SJCRH30 (cell line): Measurements from ENCODE around the gene HEY2. TPM values are rescaled to one million over a fixed set of nuclear protein-coding genes. Genes with fewer than 3 reads are reported as not detected.
A peak's percentile ranks its signal among the peaks of the same experiment; 100 is the strongest.
"Not testable (repeated sequence)": the region's sequence is repeated elsewhere in the genome, so short reads cannot be mapped to it uniquely, and the experiment has no call there.

Experiments
- DNase-seq, 2 experiments: peaks; one replicate each; pipeline ENCODE4 v3.0.0-alpha.2; 2015 to 2020
- H3K27ac ChIP-seq: fragments of 250-450 bp; sonication (Bioruptor Pico); 2 replicates; pipeline ENCODE4 v1.5.1; 2020; ENCODE audit warnings: mild to moderate bottlenecking, moderate library complexity
- H3K27me3 ChIP-seq: fragments of 250-450 bp; sonication (Bioruptor Pico); 2 replicates; pipeline ENCODE4 v1.5.1; 2020; ENCODE audit warnings: mild to moderate bottlenecking, moderate library complexity
- H3K36me3 ChIP-seq: fragments of 250-450 bp; sonication (Bioruptor Pico); 2 replicates; pipeline ENCODE4 v1.5.1; 2020; ENCODE audit warnings: mild to moderate bottlenecking, moderate library complexity
- H3K4me1 ChIP-seq: fragments of 250-450 bp; sonication (Bioruptor Pico); 2 replicates; pipeline ENCODE4 v1.5.1; 2020; ENCODE audit warnings: mild to moderate bottlenecking, moderate library complexity
- H3K4me3 ChIP-seq: fragments of 250-450 bp; sonication (Bioruptor Pico); 2 replicates; pipeline ENCODE4 v1.5.1; 2020; ENCODE audit warnings: mild to moderate bottlenecking, moderate library complexity
- H3K9me3 ChIP-seq: fragments of 250-450 bp; sonication (Bioruptor Pico); replicated peaks from 2 replicates; pipeline ENCODE4 v1.5.1; 2020; ENCODE audit warnings: mild to moderate bottlenecking, moderate library complexity
- total RNA-seq: library from RNA; depleted of rRNA; stranded (reverse); fragments of >200 nt; shearing (Covaris generic); gene quantifications from 2 replicates; pipeline ENCODE4 v1.2.3, GENCODE V29; 2014

HEY2 gene
- total RNA-seq, 1 experiment from 2014 or later, result 0.22 TPM

DNA sequence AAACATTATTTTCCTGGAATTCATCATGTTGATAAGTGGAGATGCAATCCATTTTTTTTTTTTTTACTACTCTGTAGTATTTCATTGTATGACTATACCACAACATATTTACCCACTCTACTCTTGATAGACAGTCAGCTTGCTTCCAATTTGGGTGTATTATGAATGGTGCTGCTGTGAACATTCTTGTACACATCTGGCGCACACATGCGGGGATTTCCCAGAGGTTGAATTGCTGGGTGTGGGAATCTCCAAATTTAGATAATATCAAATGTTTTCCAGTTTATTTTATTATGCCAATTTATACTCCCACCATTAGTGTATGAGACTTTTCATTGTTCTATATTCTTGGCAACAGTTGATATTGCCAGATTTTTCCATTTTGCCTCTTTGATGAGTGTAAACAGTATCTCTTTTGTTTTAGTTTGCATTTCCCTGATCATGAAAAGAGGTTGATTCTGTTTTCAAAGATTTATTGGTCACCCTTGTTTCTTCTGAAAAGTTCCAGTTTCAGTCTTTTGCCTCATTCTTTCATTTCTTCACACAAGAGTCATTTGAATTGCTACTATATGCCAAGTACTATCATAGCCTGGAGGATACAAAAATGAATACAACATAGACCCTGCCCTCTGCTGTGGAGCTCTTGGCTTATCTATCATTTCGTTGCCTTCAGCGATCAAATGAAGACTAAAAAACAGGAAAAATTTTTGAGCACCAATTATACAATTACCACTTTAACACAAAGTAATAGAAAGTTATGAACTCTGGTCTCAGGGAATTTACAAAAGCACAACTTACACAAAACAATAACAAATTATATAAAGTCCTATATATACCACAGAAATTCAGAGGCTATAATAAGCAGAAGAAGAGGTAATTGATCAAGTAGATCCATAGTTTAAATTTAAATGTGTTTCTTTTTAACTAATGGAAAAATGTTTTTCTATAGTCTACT lies 24.2 kb downstream of the HEY2 start:
- no peak overlapping the region for H3K27ac ChIP-seq
- no peaks in the 10 kb centered on the region for H3K9me3 ChIP-seq
- no peaks in the 10 kb centered on the region for H3K4me1 ChIP-seq
- H3K36me3 ChIP-seq, result no peaks in the 10 kb centered on the region
- H3K4me3 ChIP-seq, result no peak overlapping the region
- no peaks in the 10 kb centered on the region for H3K27me3 ChIP-seq
- no peak for DNase-seq

DNA sequence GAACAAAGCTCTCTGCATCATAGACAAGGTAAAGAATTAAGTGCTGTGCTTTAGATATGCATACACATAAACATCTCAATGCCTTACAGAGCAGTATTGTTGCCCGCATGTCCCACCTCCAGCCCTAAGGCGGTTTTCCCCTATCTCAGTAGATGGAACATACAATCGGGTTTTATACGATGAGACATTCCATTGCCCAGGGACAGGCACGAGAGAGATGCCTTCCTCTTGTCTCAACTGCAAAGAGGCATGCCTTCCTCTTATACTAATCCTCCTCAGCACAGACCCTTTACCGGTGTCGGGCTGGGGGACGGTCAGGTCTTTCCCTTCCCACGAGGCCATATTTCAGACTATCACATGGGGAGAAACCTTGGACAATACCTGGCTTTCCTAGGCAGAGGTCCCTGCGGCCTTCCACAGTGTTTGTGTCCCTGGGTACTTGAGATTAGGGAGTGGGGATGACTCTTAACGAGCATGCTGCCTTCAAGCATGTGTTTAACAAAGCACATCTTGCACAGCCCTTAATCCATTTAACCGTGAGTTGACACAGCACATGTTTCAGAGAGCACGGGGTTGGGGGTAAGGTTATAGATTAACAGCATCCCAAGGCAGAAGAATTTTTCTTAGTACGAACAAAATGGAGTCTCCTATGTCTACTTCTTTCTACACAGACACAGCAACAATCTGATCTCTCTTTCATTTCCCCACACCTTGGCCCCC lies 26.8 kb downstream of the HEY2 start:
- not testable (repeated sequence) for H3K27me3 ChIP-seq

GRCh38 chr6:125779924-125780539 lies 30.6 kb downstream of the HEY2 start:
- no peaks in the 10 kb centered on the region for H3K36me3 ChIP-seq
- no peaks in the 10 kb centered on the region for H3K27me3 ChIP-seq
- no peaks in the 10 kb centered on the region for H3K9me3 ChIP-seq
- DNase-seq, result peak; percentile 86 to 96
- H3K4me3 ChIP-seq, result peak overlapping the region; percentile 79
- H3K4me1 ChIP-seq, result 0 out of 2 replicates have a peak, but pooled peaks cover 5% of the 10 kb centered on the region
- H3K27ac ChIP-seq, result peak overlapping the region; percentile 62

More for the DNA sequence above, 26.8 kb downstream of the HEY2 start:
- not testable (repeated sequence) for H3K27ac ChIP-seq, DNase-seq, H3K36me3 ChIP-seq, H3K9me3 ChIP-seq, H3K4me1 ChIP-seq, H3K4me3 ChIP-seq

- Histone ChIP-seq H3K9me3 (no peaks in the 10 kb centered on the region), H3K4me1 (0 out of 2 replicates have a peak, but pooled peaks cover 5% of the 10 kb centered on the region), H3K27ac (peak overlapping the region; percentile 62), H3K27me3 (no peaks in the 10 kb centered on the region), H3K4me3 (peak overlapping the region; percentile 79), H3K36me3 (no peaks in the 10 kb centered on the region)
- DNase-seq, result peak; percentile 61 to 80
Observed at GRCh38 chr6:125780540-125781313, 31.3 kb downstream of the HEY2 start.

- Histone ChIP-seq H3K36me3 (no peaks in the 10 kb centered on the region), H3K27ac (peak overlapping the region; percentile 62), H3K4me3 (peak overlapping the region; percentile 79), H3K4me1 (0 out of 2 replicates have a peak, but pooled peaks cover 5% of the 10 kb centered on the region), H3K27me3 (no peaks in the 10 kb centered on the region), H3K9me3 (no peaks in the 10 kb centered on the region)
- DNase-seq, result no peak
Observed at GRCh38 chr6:125781314-125781868, 32.0 kb downstream of the HEY2 start.

- no peak for DNase-seq
- Histone ChIP-seq H3K4me3 (no peak overlapping the region), H3K4me1 (0 out of 2 replicates have a peak, but pooled peaks cover 7% of the 10 kb centered on the region), H3K27me3 (no peaks in the 10 kb centered on the region), H3K36me3 (no peaks in the 10 kb centered on the region), H3K27ac (no peak overlapping the region), H3K9me3 (no peaks in the 10 kb centered on the region)
Observed at GRCh38 chr6:125784365-125784764, 34.9 kb downstream of the HEY2 start.

- Histone ChIP-seq H3K4me1 (peaks cover 7% of the 10 kb centered on the region), H3K27me3 (no peaks in the 10 kb centered on the region), H3K9me3 (no peaks in the 10 kb centered on the region), H3K27ac (no peak overlapping the region), H3K36me3 (no peaks in the 10 kb centered on the region), H3K4me3 (no peak overlapping the region)
- no peak for DNase-seq
Observed at GRCh38 chr6:125787791-125788190, 38.4 kb downstream of the HEY2 start.

GRCh38 chr6:125789167-125789566 lies 39.7 kb downstream of the HEY2 start:
- Histone ChIP-seq H3K4me1 (peaks cover 7% of the 10 kb centered on the region), H3K27me3 (no peaks in the 10 kb centered on the region), H3K27ac (no peak overlapping the region)

DNA sequence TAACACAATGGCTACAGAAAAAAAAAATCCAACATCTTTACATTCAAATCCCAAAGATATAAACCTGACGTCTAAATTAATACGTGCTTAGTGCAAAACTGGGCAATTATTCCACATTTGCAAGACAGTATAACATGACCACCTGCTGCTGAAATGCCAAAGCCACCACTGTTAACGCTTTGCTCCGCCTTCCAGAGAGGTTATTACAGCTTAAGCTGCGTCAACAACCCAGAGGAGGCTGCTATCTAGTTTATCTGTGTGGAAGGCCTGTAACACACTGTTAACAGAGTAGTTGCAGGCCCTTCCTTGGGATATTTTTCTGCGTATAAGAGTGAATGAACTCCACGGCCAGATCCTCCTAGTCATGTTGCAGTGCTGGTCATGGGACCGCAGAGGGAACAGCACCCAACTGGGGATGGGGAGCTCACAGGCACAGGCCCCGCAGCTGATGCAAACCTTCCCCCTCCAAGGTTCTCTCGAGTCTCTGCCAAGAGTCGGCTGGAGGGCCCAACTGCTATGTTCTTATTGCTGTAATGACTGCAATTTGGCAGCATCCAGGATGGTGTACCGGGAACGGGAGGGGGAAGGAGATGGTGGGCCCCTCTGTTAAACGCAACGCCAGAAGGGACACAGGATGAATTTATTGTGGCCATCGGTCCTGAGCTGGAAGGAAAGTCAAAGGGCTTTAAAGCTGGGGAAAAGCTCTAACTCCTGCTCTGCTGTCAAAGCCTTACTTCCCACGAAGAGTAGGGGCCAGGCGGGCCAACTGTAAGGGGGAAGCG lies 40.3 kb downstream of the HEY2 start:
- H3K4me1 ChIP-seq, result peaks cover 7% of the 10 kb centered on the region
- no peaks in the 10 kb centered on the region for H3K27me3 ChIP-seq
- no peaks in the 10 kb centered on the region for H3K9me3 ChIP-seq
- H3K4me3 ChIP-seq, result peak overlapping the region; percentile 97
- H3K36me3 ChIP-seq, result no peaks in the 10 kb centered on the region
- peak overlapping the region; percentile 68 for H3K27ac ChIP-seq
- DNase-seq, result peak; percentile 52 to 68

More at GRCh38 chr6:125789167-125789566, 39.7 kb downstream of the HEY2 start:
- H3K4me3 ChIP-seq, result peak overlapping the region; percentile 97; the same call in 1 of the 2 replicates
- no peak for DNase-seq
- no peaks in the 10 kb centered on the region for H3K9me3 ChIP-seq
- H3K36me3 ChIP-seq, result no peaks in the 10 kb centered on the region

DNA sequence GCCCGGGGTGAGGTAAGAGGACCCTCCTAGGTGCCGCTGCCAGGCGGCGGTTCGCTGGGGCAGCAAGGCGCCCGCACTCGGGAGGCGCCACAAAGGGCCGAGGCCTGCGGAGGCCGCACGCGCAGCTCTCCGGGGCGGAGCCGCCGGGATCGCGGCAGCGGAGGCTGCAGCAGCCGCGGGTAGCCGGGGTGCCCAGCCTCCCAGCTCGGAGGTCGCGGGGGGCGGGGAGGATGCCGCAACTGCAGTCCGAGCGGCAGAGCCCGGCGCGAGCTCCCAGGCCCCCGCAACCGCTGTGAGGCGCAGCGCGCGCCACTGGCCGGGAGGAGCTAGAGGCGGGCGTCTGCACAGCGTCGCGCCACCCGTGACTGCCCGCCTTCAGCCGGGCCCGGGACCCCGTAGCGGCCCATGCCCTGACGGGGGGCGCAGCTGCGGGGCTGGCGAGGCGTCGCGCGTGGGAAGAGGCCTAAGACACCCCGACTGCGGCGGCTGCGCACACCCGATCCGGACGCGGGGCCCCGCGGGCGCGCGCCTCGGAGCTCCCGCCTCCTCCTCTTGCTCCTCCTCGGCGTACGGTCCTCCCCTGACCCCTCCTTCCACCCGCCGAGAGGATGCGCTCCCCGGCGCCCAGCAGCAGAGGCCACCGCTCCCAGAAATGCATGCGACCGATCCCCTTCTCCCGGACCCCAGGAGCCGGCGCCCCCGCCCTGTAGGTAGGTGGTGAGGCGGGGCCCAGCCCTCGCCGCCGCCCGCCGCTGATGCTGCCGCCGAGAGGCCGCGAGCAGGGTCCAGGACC lies 41.1 kb downstream of the HEY2 start, which contains the start of gene NCOA7:
NCOA7 (plus strand) TSS at position 603 of the 793 bp plus-strand sequence. CDS start 24,395 bp downstream, outside the sequence.
- H3K36me3 ChIP-seq, result no peaks in the 10 kb centered on the region
- no peaks in the 10 kb centered on the region for H3K27me3 ChIP-seq
- no peaks in the 10 kb centered on the region for H3K9me3 ChIP-seq
- H3K4me1 ChIP-seq, result peaks cover 7% of the 10 kb centered on the region
- H3K4me3 ChIP-seq, result peak within 1 kb of the TSS; percentile 97
- DNase-seq, result peak; percentile 77 to 78
- H3K27ac ChIP-seq, result peak within 1 kb of the TSS; percentile 68

DNA sequence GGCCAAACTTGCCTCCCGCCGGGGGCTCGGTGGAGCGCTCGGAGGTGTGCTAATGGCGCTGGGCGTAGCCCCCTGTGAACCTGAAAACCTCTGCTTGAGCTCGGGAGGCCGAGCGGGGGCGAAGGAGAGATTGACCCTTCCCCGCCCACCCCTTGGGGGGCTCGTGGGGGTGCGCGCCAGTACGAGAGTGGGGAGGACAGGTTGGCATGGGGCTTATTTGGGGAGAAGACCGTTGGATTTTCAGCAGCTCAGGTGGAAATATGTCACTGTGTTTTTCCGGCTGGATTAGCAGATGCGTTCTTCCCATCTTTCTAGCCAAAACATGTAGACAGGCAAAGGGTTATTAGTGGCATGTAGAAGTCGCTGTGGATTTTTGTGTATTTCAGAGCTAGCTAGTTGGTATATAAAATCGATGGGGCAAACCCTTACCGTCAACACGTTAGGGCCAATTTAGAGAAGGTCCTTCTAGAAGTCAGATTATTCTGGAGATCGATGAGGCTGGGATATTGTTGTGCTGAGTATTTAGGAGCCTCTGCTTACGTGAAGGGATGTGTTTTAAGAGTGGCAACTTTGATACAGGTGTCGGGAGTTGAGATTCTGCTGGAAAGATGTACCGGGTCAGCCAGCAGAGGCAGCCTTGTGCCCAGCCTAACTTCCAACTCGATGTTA lies 41.9 kb downstream of the HEY2 start:
- H3K27ac ChIP-seq, result peak overlapping the region; percentile 68; the same call in 1 of the 2 replicates
- H3K9me3 ChIP-seq, result no peaks in the 10 kb centered on the region
- no peaks in the 10 kb centered on the region for H3K27me3 ChIP-seq
- H3K36me3 ChIP-seq, result no peaks in the 10 kb centered on the region
- DNase-seq, result peak; percentile 11 to 50
- H3K4me1 ChIP-seq, result peaks cover 7% of the 10 kb centered on the region
- H3K4me3 ChIP-seq, result peak overlapping the region; percentile 97

DNA sequence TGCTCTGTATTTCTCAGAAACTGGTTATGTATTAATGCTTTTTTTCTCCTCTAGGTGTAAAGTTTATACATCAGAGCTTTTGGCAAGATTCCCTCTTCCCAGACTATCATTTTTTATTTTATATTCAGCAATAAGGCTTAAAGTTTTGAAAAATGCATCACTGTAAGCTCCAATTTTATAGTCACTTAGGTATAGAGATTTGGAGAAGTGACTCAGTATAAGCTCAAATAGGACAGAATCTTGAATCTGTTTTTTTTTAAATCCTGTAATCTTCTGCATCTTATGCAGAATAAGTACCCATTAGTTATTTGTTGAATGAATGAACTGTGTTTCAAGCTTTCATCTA lies 42.4 kb downstream of the HEY2 start:
- H3K27ac ChIP-seq, result no peak overlapping the region
- peaks cover 7% of the 10 kb centered on the region for H3K4me1 ChIP-seq
- no peaks in the 10 kb centered on the region for H3K9me3 ChIP-seq
- no peak for DNase-seq
- H3K36me3 ChIP-seq, result no peaks in the 10 kb centered on the region
- peak overlapping the region; percentile 97 for H3K4me3 ChIP-seq
- H3K27me3 ChIP-seq, result no peaks in the 10 kb centered on the region
